H9 (cell line): ENCODE results near the gene NPRL2. TPM values are rescaled to one million over a fixed set of nuclear protein-coding genes. Genes with fewer than 3 reads are reported as not detected.

ENCODE experiments used
- DNase-seq: peaks from one replicate; pipeline ENCODE4 v3.0.0-alpha.2; 2017
- H2AFZ ChIP-seq: one replicate; pipeline ENCODE4 v1.6.1; 2013; ENCODE audit warnings: mild to moderate bottlenecking, low read length, control low read depth, moderate library complexity
- H2AK5ac ChIP-seq: 2 replicates; pipeline ENCODE4 v1.6.1; 2013; ENCODE audit warnings: low read length, control low read depth, mixed read lengths; ENCODE audit not compliant: insufficient read length
- H2BK120ac ChIP-seq: one replicate; pipeline ENCODE4 v1.6.1; 2013; ENCODE audit warnings: low read depth, mild to moderate bottlenecking, low read length, control low read depth, inconsistent platforms; ENCODE audit not compliant: poor library complexity, severe bottlenecking
- H2BK12ac ChIP-seq: 2 replicates; pipeline ENCODE4 v1.6.1; 2013; ENCODE audit warnings: low read length, control low read depth, mixed read lengths, low read depth; ENCODE audit not compliant: insufficient read length
- H2BK15ac ChIP-seq: 2 replicates; pipeline ENCODE4 v1.6.1; 2013; ENCODE audit warnings: low read depth, low read length, control low read depth
- H2BK20ac ChIP-seq: one replicate; pipeline ENCODE4 v1.6.1; 2013; ENCODE audit warnings: low read depth, mild to moderate bottlenecking, low read length, control low read depth, inconsistent platforms; ENCODE audit not compliant: poor library complexity, severe bottlenecking
- H2BK5ac ChIP-seq: 2 replicates; pipeline ENCODE4 v1.6.1; 2013; ENCODE audit warnings: low read length, control low read depth, mixed read lengths; ENCODE audit not compliant: insufficient read length
- H3K14ac ChIP-seq: 2 replicates; pipeline ENCODE4 v1.6.1; 2013; ENCODE audit warnings: low read length, control low read depth; ENCODE audit not compliant: insufficient read depth
- H3K18ac ChIP-seq: 2 replicates; pipeline ENCODE4 v1.6.1; 2013; ENCODE audit warnings: low read depth, mild to moderate bottlenecking, mixed read lengths, low read length, control low read depth; ENCODE audit not compliant: insufficient read length
- H3K23ac ChIP-seq: 2 replicates; pipeline ENCODE4 v1.6.1; 2013; ENCODE audit warnings: low read length, control low read depth, mixed read lengths, low read depth; ENCODE audit not compliant: insufficient read length
- H3K23me2 ChIP-seq: 2 replicates; pipeline ENCODE4 v1.6.1; 2013; ENCODE audit warnings: low read depth, mild to moderate bottlenecking, mixed read lengths, low read length, control low read depth; ENCODE audit not compliant: insufficient read length, poor library complexity, severe bottlenecking
- H3K27ac ChIP-seq: 2 replicates; pipeline ENCODE4 v1.5.1; 2013; ENCODE audit warnings: low read length, control low read depth, mixed read lengths, low read depth; ENCODE audit not compliant: insufficient read length
- H3K27me3 ChIP-seq: 2 replicates; pipeline ENCODE4 v1.6.1; 2013; ENCODE audit warnings: low read length, control low read depth, inconsistent platforms; ENCODE audit not compliant: insufficient read depth
- H3K4ac ChIP-seq: 2 replicates; pipeline ENCODE4 v1.6.1; 2013; ENCODE audit warnings: low read depth, mild to moderate bottlenecking, control low read depth, inconsistent platforms, low read length, moderate library complexity
- H3K4me1 ChIP-seq: 2 replicates; pipeline ENCODE4 v1.6.1; 2013; ENCODE audit warnings: low read length, control low read depth, inconsistent platforms; ENCODE audit not compliant: insufficient read depth
- H3K4me2 ChIP-seq: 2 replicates; pipeline ENCODE4 v1.6.1; 2013; ENCODE audit warnings: low read length, control low read depth, mixed read lengths; ENCODE audit not compliant: insufficient read length, insufficient read depth
- H3K56ac ChIP-seq: 2 replicates; pipeline ENCODE4 v1.6.1; 2013; ENCODE audit warnings: low read depth, mild to moderate bottlenecking, mixed read lengths, low read length, control low read depth; ENCODE audit not compliant: insufficient read length
- H3K79me1 ChIP-seq: 2 replicates; pipeline ENCODE4 v1.6.1; 2013; ENCODE audit warnings: low read depth, mild to moderate bottlenecking, moderate library complexity, low read length, control low read depth, inconsistent platforms; ENCODE audit not compliant: insufficient read depth, poor library complexity, severe bottlenecking
- H3K79me2 ChIP-seq: 2 replicates; pipeline ENCODE4 v1.6.1; 2013; ENCODE audit warnings: low read length, control low read depth, inconsistent platforms; ENCODE audit not compliant: insufficient read depth
- H3K9ac ChIP-seq: 2 replicates; pipeline ENCODE4 v1.6.1; 2013; ENCODE audit warnings: low read length, control low read depth, mixed read lengths; ENCODE audit not compliant: insufficient read length; ENCODE audit errors: extremely low read depth
- H3K9me3 ChIP-seq: one replicate; pipeline ENCODE4 v1.6.1; 2013; ENCODE audit warnings: low read depth, low read length, inconsistent platforms; ENCODE audit not compliant: control insufficient read depth
- H3T11ph ChIP-seq: one replicate; pipeline ENCODE4 v1.6.1; 2013; ENCODE audit warnings: mild to moderate bottlenecking, low read length, control low read depth, inconsistent platforms
- H4K20me1 ChIP-seq: one replicate; pipeline ENCODE4 v1.6.1; 2013; ENCODE audit not compliant: control insufficient read depth, insufficient read length, insufficient read depth
- H4K5ac ChIP-seq: 2 replicates; pipeline ENCODE4 v1.6.1; 2013; ENCODE audit warnings: low read depth, mild to moderate bottlenecking, mixed read lengths, low read length, control low read depth; ENCODE audit not compliant: insufficient read length
- H4K8ac ChIP-seq: replicated peaks from 2 replicates; pipeline ENCODE4 v1.6.1; 2013; ENCODE audit warnings: low read length, control low read depth, mixed read lengths, low read depth; ENCODE audit not compliant: insufficient read length
- H4K91ac ChIP-seq: 2 replicates; pipeline ENCODE4 v1.6.1; 2013; ENCODE audit warnings: low read depth, mild to moderate bottlenecking, moderate library complexity, mixed read lengths, low read length, control low read depth; ENCODE audit not compliant: insufficient read length
- H3K27ac Mint-ChIP-seq, 3 experiments: 2 replicates in 2 of 3; 3 replicates in 1 of 3; pipeline ENCODE4 v1.8.0; 2020 to 2021; ENCODE audit warnings: mixed read lengths in 3 of 3, mild to moderate bottlenecking in 1 of 3, moderate library complexity in 1 of 3
- H3K27me3 Mint-ChIP-seq: 2 replicates; pipeline ENCODE4 v1.8.0; 2021; ENCODE audit warnings: low read depth, mild to moderate bottlenecking, moderate library complexity, mixed read lengths
- H3K36me3 Mint-ChIP-seq, 3 experiments: 2 replicates in 2 of 3; 3 replicates in 1 of 3; pipeline ENCODE4 v1.8.0; 2020 to 2021; ENCODE audit warnings: low read depth in 3 of 3, mixed read lengths in 3 of 3; ENCODE audit not compliant: insufficient read depth in 1 of 3
- H3K4me1 Mint-ChIP-seq, 2 experiments: 2 replicates each; pipeline ENCODE4 v1.8.0; 2020; ENCODE audit warnings: mixed read lengths in 2 of 2
- H3K4me3 Mint-ChIP-seq, 2 experiments: 2 replicates in 1 of 2; 3 replicates in 1 of 2; pipeline ENCODE4 v1.8.0; 2020 to 2021; ENCODE audit warnings: mild to moderate bottlenecking in 2 of 2, mixed read lengths in 2 of 2, moderate library complexity in 1 of 2
- H3K9me3 Mint-ChIP-seq, 2 experiments: 2 replicates in 1 of 2; 3 replicates in 1 of 2; pipeline ENCODE4 v1.8.0; 2020; ENCODE audit warnings: mild to moderate bottlenecking in 2 of 2, mixed read lengths in 2 of 2, moderate library complexity in 1 of 2
- WGBS: extraction: QIAGEN DNeasy Blood & Tissue Kit; methylation state at CpG from one replicate; pipeline ENCODE4 v1.1.7; 2013; ENCODE audit warnings: missing lambda C conversion rate, low lambda C conversion rate, mixed read lengths; ENCODE audit not compliant: insufficient read length; ENCODE audit errors: extremely low coverage; 5-methylcytosine and 5-hydroxymethylcytosine counted together
- total RNA-seq: library from RNA; stranded (reverse); gene quantifications from 2 replicates; pipeline ENCODE4 v1.2.1, GENCODE V29; 2021
- TF ChIP-seq, protein P1 (sequence below): fragments of 200-600 bp; sonication (generic); conservative IDR thresholded peaks from 3 replicates; pipeline ENCODE4 v1.8.0; 2021; ENCODE audit warnings: antibody characterized with exemption, mild to moderate bottlenecking

NPRL2 gene
- total RNA-seq, 1 experiment from 2014 or later, result 23.4 TPM

DNA sequence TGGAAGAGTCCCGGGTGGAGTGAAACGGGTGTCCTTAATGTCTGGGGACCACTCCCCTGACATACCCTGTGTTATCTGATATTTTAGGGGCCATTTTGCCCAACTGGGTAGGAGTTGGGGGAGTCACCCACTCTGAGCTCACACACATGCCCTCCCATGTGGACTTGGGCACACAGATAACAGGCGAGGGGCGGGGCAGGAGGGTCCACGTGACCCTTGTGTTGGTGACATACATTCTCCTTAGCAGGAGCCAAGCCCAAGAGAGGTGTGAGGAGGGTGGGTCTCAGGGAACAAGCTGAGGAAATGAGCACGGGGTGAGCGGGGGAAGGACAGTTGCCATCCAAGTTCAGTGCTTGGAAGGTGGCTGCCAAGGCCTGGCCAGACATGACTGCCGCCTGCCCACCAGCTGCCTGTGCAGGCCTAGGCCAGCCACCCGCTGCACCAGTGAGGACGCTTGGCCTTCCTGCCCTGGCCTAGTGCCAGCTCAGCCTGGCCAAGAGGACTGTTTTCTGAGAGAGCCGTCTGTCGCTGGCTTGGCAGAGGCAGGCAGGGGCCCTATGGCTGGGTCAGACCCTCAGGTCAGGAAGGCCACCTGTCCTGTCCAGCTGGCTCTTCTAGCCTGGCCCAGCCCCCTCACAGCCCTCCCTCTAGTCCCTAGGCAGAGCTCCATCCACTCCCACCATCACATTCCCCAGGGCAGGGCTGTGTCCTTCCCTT is 40.1 kb upstream of the NPRL2 start:
- H3T11ph ChIP-seq, result no peak overlapping the region
- no peak overlapping the region for H3K27ac ChIP-seq
- no peaks in the 10 kb centered on the region for H3K4me1 ChIP-seq
- H4K91ac ChIP-seq, result no peak overlapping the region
- H3K14ac ChIP-seq, result no peak overlapping the region; the same call in 1 of the 2 replicates
- no peak overlapping the region for H2BK15ac ChIP-seq
- H2BK12ac ChIP-seq, result no peak overlapping the region
- H3K4me1 Mint-ChIP-seq, result 0 out of 4 replicates have a peak, but pooled peaks cover 0 to 6% of the 10 kb centered on the region in 2 experiments
- H3K23me2 ChIP-seq, result no peaks in the 10 kb centered on the region
- H2BK20ac ChIP-seq, result no peak overlapping the region
- no peak overlapping the region for H2BK120ac ChIP-seq
- peaks cover 2% of the 10 kb centered on the region for H4K20me1 ChIP-seq
- no peaks in the 10 kb centered on the region for H3K79me1 ChIP-seq
- no peak overlapping the region for H4K8ac ChIP-seq
- no peak overlapping the region; a peak in 1 of 7 replicates for H3K27ac Mint-ChIP-seq
- H3K36me3 Mint-ChIP-seq, result 0 out of 7 replicates have a peak, but pooled peaks cover 0 to 4% (median 0%) of the 10 kb centered on the region in 3 experiments
- WGBS, result no CpG with 5 or more reads among the region's 12 CpGs
- no peak overlapping the region for H3K18ac ChIP-seq
- H3K4ac ChIP-seq, result no peak overlapping the region
- H3K4me2 ChIP-seq, result no peak overlapping the region
- H3K27me3 ChIP-seq, result no peaks in the 10 kb centered on the region
- H3K79me2 ChIP-seq, result no peaks in the 10 kb centered on the region
- no peak overlapping the region for H3K56ac ChIP-seq
- no peak overlapping the region for H4K5ac ChIP-seq
- DNase-seq, result no peak
- no peak overlapping the region for H2AK5ac ChIP-seq
- no peaks in the 10 kb centered on the region for H3K9me3 ChIP-seq
- no peak overlapping the region for H2BK5ac ChIP-seq
- no peak overlapping the region for H3K4me3 Mint-ChIP-seq
- no peak overlapping the region for H3K23ac ChIP-seq
- H2AFZ ChIP-seq, result no peak overlapping the region
- TF ChIP-seq, protein P1, sequence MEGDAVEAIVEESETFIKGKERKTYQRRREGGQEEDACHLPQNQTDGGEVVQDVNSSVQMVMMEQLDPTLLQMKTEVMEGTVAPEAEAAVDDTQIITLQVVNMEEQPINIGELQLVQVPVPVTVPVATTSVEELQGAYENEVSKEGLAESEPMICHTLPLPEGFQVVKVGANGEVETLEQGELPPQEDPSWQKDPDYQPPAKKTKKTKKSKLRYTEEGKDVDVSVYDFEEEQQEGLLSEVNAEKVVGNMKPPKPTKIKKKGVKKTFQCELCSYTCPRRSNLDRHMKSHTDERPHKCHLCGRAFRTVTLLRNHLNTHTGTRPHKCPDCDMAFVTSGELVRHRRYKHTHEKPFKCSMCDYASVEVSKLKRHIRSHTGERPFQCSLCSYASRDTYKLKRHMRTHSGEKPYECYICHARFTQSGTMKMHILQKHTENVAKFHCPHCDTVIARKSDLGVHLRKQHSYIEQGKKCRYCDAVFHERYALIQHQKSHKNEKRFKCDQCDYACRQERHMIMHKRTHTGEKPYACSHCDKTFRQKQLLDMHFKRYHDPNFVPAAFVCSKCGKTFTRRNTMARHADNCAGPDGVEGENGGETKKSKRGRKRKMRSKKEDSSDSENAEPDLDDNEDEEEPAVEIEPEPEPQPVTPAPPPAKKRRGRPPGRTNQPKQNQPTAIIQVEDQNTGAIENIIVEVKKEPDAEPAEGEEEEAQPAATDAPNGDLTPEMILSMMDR, result no peak
- no peaks in the 10 kb centered on the region for H3K9me3 Mint-ChIP-seq
- peaks cover 2% of the 10 kb centered on the region for H3K27me3 Mint-ChIP-seq
- H3K9ac ChIP-seq, result no peak overlapping the region
